Measurements from ENCODE around the gene GPATCH2. TPM values are rescaled to one million over a fixed set of nuclear protein-coding genes. Genes with fewer than 3 reads are reported as not detected.

The GPATCH2 gene
- total RNA-seq, 1 experiment from 2014 or later = 17.2 TPM

GRCh38 chr1:217435204-217435603 lies 195.7 kb downstream of the GPATCH2 start:
- H3K27ac ChIP-seq (ENCODE audit: low read length) = no peak overlapping the region
- no peaks in the 10 kb centered on the region for H3F3A ChIP-seq (ENCODE audit: low read length, unreplicated experiment)
- TF ChIP-seq CTCF (conservative IDR thresholded peaks at IDR 0.05; ENCODE audit: low read depth, low read length) (no peak), EZH2phosphoT487 (IDR thresholded peaks at IDR 0.05; ENCODE audit: borderline replicate concordance, low read length) (no peak), EZH2 (IDR thresholded peaks at IDR 0.05; ENCODE audit: low read length, unreplicated experiment) (no peak)
- ATAC-seq (no peak), DNase-seq (no peak)
- no peak overlapping the region for H3K4me3 ChIP-seq (ENCODE audit: low read length)
- POLR2A ChIA-PET (ENCODE audit: unreplicated experiment) = no interaction called here
- no peaks in the 10 kb centered on the region for H3K9me3 ChIP-seq (ENCODE audit: low read length)
- CTCF ChIA-PET = no interaction called here
- intact Hi-C loops (cut with micrococcal nuclease) = no loop called here
- H3K9ac ChIP-seq (ENCODE audit: low read length) = no peak overlapping the region
- H3K27me3 ChIP-seq (ENCODE audit: low read length) = no peaks in the 10 kb centered on the region
- no peak overlapping the region for H3K4me2 ChIP-seq (ENCODE audit: low read length)
- no peak overlapping the region for H2AFZ ChIP-seq (ENCODE audit: low read length)
- H4K20me1 ChIP-seq (ENCODE audit: low read length) = no peaks in the 10 kb centered on the region
- H3K9me2 ChIP-seq (replicated peaks; ENCODE audit: low read length) = no peaks in the 10 kb centered on the region
- H3K79me2 ChIP-seq (ENCODE audit: low read length) = no peaks in the 10 kb centered on the region
- no TSS peak for BruUV-seq (replicated peaks)
- 0 out of 2 replicates have a peak, but pooled peaks cover 2% of the 10 kb centered on the region for H3K36me3 ChIP-seq (ENCODE audit: low read depth, low read length)
- no peaks in the 10 kb centered on the region for H3K4me1 ChIP-seq (ENCODE audit: insufficient read depth, low read length)

- Histone ChIP-seq H3K4me1 (ENCODE audit: insufficient read depth, low read length) (no peaks in the 10 kb centered on the region), H3K4me3 (ENCODE audit: low read length) (no peak overlapping the region), H3K27ac (ENCODE audit: low read length) (no peak overlapping the region), H3K79me2 (ENCODE audit: low read length) (no peaks in the 10 kb centered on the region), H4K20me1 (ENCODE audit: low read length) (no peaks in the 10 kb centered on the region), H3K36me3 (ENCODE audit: low read depth, low read length) (0 out of 2 replicates have a peak, but pooled peaks cover 2% of the 10 kb centered on the region), H3F3A (ENCODE audit: low read length, unreplicated experiment) (no peaks in the 10 kb centered on the region), H2AFZ (ENCODE audit: low read length) (no peak overlapping the region), H3K27me3 (ENCODE audit: low read length) (no peaks in the 10 kb centered on the region), H3K4me2 (ENCODE audit: low read length) (no peak overlapping the region), H3K9me2 (replicated peaks; ENCODE audit: low read length) (no peaks in the 10 kb centered on the region), H3K9me3 (ENCODE audit: low read length) (no peaks in the 10 kb centered on the region), H3K9ac (ENCODE audit: low read length) (no peak overlapping the region)
- POLR2A ChIA-PET (ENCODE audit: unreplicated experiment) = no interaction called here
- DNase-seq (no peak), ATAC-seq (no peak)
- CTCF ChIA-PET = no interaction called here
- intact Hi-C loops (cut with micrococcal nuclease) = loop anchor here (5.0 kb wide), 2 partner anchors 89 to 314 kb away; no protein-coding TSS in a partner anchor
- no TSS peak for BruUV-seq (replicated peaks)
- TF ChIP-seq CTCF (conservative IDR thresholded peaks at IDR 0.05; ENCODE audit: low read depth, low read length) (no peak), EZH2phosphoT487 (IDR thresholded peaks at IDR 0.05; ENCODE audit: borderline replicate concordance, low read length) (no peak)
Observed at GRCh38 chr1:217433664-217434063, 197.2 kb downstream of the GPATCH2 start.

- no peaks in the 10 kb centered on the region for H3K79me2 ChIP-seq (ENCODE audit: low read length)
- no peak for TF ChIP-seq EZH2 (IDR thresholded peaks at IDR 0.05; ENCODE audit: low read length, unreplicated experiment)
- TF ChIP-seq EZH2phosphoT487 (IDR thresholded peaks at IDR 0.05; ENCODE audit: borderline replicate concordance, low read length) = no peak
- no peak for TF ChIP-seq CTCF (conservative IDR thresholded peaks at IDR 0.05; ENCODE audit: low read depth, low read length)
- no peak overlapping the region for H2AFZ ChIP-seq (ENCODE audit: low read length)
- H3K27ac ChIP-seq (ENCODE audit: low read length) = no peak overlapping the region
- intact Hi-C loops (cut with micrococcal nuclease) = loop anchor here (5.0 kb wide), 2 partner anchors 90 to 315 kb away; no protein-coding TSS in a partner anchor
- no peak overlapping the region for H3K9ac ChIP-seq (ENCODE audit: low read length)
- ATAC-seq (no peak), DNase-seq (no peak)
- no peaks in the 10 kb centered on the region for H3K4me1 ChIP-seq (ENCODE audit: insufficient read depth, low read length)
- no peaks in the 10 kb centered on the region for H3F3A ChIP-seq (ENCODE audit: low read length, unreplicated experiment)
- H3K4me3 ChIP-seq (ENCODE audit: low read length) = no peak overlapping the region
- ChIA-PET CTCF (interaction anchor here (0.6 kb wide), 2 partner anchors 8 to 612 kb away, joined by 3 read pairs; no protein-coding TSS in a partner anchor), POLR2A (ENCODE audit: unreplicated experiment) (no interaction called here)
- H3K9me2 ChIP-seq (replicated peaks; ENCODE audit: low read length) = no peaks in the 10 kb centered on the region
- 0 out of 2 replicates have a peak, but pooled peaks cover 2% of the 10 kb centered on the region for H3K36me3 ChIP-seq (ENCODE audit: low read depth, low read length)
- BruUV-seq (replicated peaks) = no TSS peak
- no peaks in the 10 kb centered on the region for H3K27me3 ChIP-seq (ENCODE audit: low read length)
- no peaks in the 10 kb centered on the region for H3K9me3 ChIP-seq (ENCODE audit: low read length)
- H3K4me2 ChIP-seq (ENCODE audit: low read length) = no peak overlapping the region
- no peaks in the 10 kb centered on the region for H4K20me1 ChIP-seq (ENCODE audit: low read length)
Observed at GRCh38 chr1:217432339-217432738, 198.6 kb downstream of the GPATCH2 start.
